22Rv1 (cell line): Measurements from ENCODE around the gene PTPRG.

Source experiments
- H3K27ac ChIP-seq: fragments of 450-650 bp; 2 replicates; pipeline ENCODE4 v1.5.1; 2017
- CTCF ChIP-seq: fragments of 450-650 bp; IDR thresholded peaks from 2 replicates; pipeline ENCODE4 v1.5.1; 2017; ENCODE audit warnings: mild to moderate bottlenecking
- ZFX ChIP-seq: fragments of 450-650 bp; IDR thresholded peaks from 2 replicates; pipeline ENCODE4 v1.6.1; 2017; ENCODE audit warnings: antibody characterized with exemption, borderline replicate concordance

The PTPRG gene

DNA sequence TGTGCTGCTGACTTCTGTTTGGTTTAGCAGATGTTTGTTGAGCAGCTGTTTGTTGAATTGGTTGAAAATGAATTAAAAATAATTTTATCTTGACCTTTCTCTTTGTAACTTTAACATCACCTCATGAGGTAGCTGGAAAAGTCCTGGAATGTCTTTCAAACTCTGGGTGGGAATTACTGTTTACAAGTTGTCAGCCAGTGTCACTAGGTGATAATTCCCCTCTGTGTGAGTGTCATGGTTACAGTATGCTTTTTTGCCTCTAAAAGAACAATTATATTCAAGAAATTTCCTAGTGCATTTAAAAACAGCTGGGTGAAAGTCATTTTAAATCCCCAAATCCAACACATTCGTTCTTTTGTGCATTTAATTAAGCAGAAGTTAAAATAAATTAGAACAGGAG lies 113.2 kb downstream of the PTPRG start:
- no peak overlapping the region for H3K27ac ChIP-seq
- TF ChIP-seq CTCF, result no peak
- TF ChIP-seq ZFX, result no peak

- TF ChIP-seq ZFX (no peak), CTCF (no peak)
- no peak overlapping the region for H3K27ac ChIP-seq
Measured at GRCh38 chr3:61679026-61679425, 117.7 kb downstream of the PTPRG start.

DNA sequence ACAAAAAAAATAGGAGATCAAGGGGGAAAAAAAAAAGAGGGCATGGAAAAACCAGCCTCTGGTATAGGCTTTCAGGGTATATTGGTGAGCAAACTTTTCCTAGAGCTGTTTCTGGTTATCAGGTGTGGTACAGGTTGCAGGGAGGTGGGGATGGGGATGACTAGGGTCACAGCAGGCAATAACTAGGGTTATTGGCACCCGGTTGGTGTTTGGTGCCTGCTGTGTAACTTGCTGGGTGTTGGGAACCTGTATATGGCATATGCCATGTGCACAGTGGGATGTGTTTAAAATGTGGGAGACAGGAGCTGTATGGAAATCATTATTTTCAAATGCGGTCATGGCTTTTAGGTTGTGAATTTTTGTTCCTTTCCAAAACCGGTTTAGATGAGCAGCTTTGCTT lies 119.2 kb downstream of the PTPRG start:
- no peak for TF ChIP-seq CTCF
- no peak for TF ChIP-seq ZFX
- no peak overlapping the region for H3K27ac ChIP-seq

GRCh38 chr3:61681636-61682035 lies 120.3 kb downstream of the PTPRG start:
- TF ChIP-seq ZFX (no peak), CTCF (no peak)
- H3K27ac ChIP-seq, result no peak overlapping the region

DNA sequence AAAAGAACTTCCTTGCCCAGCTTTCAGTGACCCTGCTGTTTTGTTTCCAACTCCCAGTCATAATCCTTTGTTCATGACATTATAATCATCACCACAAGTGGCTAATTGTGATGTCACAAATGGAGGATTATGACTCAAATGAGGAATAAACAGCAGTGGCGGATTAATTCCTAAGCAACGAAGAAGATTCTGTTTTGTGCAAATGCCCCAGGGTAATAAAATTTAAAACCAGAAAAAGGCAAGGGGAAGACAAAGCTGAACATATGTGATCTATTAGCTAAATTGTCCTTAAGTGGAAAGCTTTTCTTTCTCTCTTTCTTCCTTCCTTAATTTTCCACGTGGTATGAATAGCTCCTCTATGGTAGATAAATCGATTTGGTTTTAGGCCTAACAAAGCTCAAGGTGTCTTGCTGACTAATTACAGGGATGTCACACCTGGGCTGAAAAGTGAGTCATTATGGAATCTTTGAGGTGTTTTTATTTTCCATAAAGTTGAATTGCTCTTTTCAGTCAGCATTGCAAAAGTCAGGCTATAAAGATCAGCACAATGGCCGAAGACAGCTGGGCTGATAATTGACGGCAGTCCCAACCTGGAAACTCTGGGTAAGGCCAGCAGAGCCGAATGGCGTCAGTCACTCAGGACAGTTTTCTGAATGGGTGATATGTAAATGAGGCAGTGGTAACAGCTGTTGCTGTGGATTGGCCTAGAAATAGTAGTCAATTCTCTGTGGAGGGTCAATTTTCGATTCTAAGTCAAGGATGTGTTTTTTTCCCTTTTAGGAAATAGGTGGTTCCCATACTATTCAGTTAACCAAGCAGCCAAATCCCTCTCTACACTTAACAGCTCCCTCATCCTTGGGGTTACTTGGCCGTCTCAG lies 121.5 kb downstream of the PTPRG start:
- TF ChIP-seq CTCF, result no peak
- no peak for TF ChIP-seq ZFX
- no peak overlapping the region for H3K27ac ChIP-seq

GRCh38 chr3:61683549-61684236 lies 122.3 kb downstream of the PTPRG start:
- TF ChIP-seq ZFX (no peak), CTCF (no peak)
- no peak overlapping the region for H3K27ac ChIP-seq

DNA sequence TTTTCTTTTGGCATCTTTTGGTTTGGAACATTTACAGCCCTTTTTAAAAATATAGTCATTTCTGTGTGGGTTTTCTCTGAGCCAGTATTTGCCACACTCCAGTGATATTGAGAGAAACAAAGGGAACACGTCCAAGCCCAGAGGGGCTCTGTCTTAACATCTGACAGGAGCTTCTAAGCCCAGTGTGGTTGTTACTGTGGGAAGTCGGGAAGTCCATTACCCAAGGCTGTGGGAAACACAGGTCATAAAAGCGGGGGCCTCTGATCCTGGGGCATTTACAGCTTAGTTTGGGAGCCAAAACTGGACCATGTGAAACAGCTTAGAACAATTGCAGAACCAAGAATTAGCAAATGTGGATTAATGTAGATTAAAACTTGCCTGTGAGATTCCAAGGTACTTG lies 123.0 kb downstream of the PTPRG start:
- no peak overlapping the region for H3K27ac ChIP-seq
- TF ChIP-seq ZFX (no peak), CTCF (no peak)
